T47D (cell line): ENCODE results near the gene SHISA6.

ENCODE experiments used
- DNase-seq, 2 experiments: peaks; one replicate each; pipeline versions ENCODE4 v3.0.0 to v3.0.0-alpha.2; 2011 to 2012; ENCODE audit warnings: low read depth in 1 of 2, low spot score in 1 of 2
- JUND ChIP-seq: IDR thresholded peaks from 2 replicates; pipeline ENCODE4 v1.6.1; 2012; ENCODE audit warnings: low read depth
- in situ Hi-C: cut with HindIII; loops from 2 replicates; pipeline ENCODE4 v1.10.0; 2016; ENCODE audit warnings: low sequenced_read_pairs, low pct_unique_long_range_greater_than_20kb

Gene SHISA6

GRCh38 chr17:11240841-11241610 is at the start of gene SHISA6:
Gene SHISA6, plus strand, starts transcription at chr17:11241213.
- in situ Hi-C loops = no loop called here
- no peak for DNase-seq
- no peak for TF ChIP-seq JUND

GRCh38 chr17:11195801-11196200 is 45.2 kb upstream of the SHISA6 start:
- in situ Hi-C loops = no loop called here
- TF ChIP-seq JUND = no peak

GRCh38 chr17:11204991-11205390 is 36.0 kb upstream of the SHISA6 start:
- in situ Hi-C loops = no loop called here
- TF ChIP-seq JUND = no peak
- DNase-seq = no peak

More at GRCh38 chr17:11195801-11196200, 45.2 kb upstream of the SHISA6 start:
- DNase-seq = no peak

GRCh38 chr17:11205659-11206058 is 35.4 kb upstream of the SHISA6 start:
- DNase-seq = no peak
- TF ChIP-seq JUND = no peak
- in situ Hi-C loops = no loop called here

GRCh38 chr17:11209906-11210305 is 31.1 kb upstream of the SHISA6 start:
- no peak for TF ChIP-seq JUND
- in situ Hi-C loops = no loop called here
- DNase-seq = no peak

GRCh38 chr17:11212792-11213191 is 28.2 kb upstream of the SHISA6 start:
- no peak for DNase-seq
- in situ Hi-C loops = no loop called here
- TF ChIP-seq JUND = no peak

GRCh38 chr17:11216976-11217375 is 24.0 kb upstream of the SHISA6 start:
- DNase-seq = no peak
- no peak for TF ChIP-seq JUND
- in situ Hi-C loops = no loop called here

- no peak for TF ChIP-seq JUND
- in situ Hi-C loops = no loop called here
- DNase-seq = no peak
Observed at GRCh38 chr17:11221196-11221595, 19.8 kb upstream of the SHISA6 start.

GRCh38 chr17:11221721-11222120 is 19.3 kb upstream of the SHISA6 start:
- DNase-seq = no peak
- no peak for TF ChIP-seq JUND
- in situ Hi-C loops = no loop called here

- in situ Hi-C loops = no loop called here
Observed at GRCh38 chr17:11238705-11239104, 2.3 kb upstream of the SHISA6 start.

GRCh38 chr17:11239379-11239970 is 1.5 kb upstream of the SHISA6 start:
- in situ Hi-C loops = no loop called here
- no peak for TF ChIP-seq JUND
- DNase-seq = no peak

More at GRCh38 chr17:11238705-11239104, 2.3 kb upstream of the SHISA6 start:
- TF ChIP-seq JUND = no peak
- DNase-seq = no peak

GRCh38 chr17:11240041-11240840 is 772 bp upstream of the SHISA6 start:
- TF ChIP-seq JUND = no peak
- in situ Hi-C loops = no loop called here
- DNase-seq = no peak
